A673 (cell line): Measurements from ENCODE around the gene HRH1.

ENCODE experiments used
- CTCF ChIP-seq: fragments of 300-800, 200-600 bp; sonication (generic); conservative IDR thresholded peaks from 2 replicates; pipeline ENCODE4 v1.5.1; 2017; ENCODE audit warnings: low read depth, mild to moderate bottlenecking, antibody characterized with exemption, low read length, moderate library complexity, mixed read lengths
- EZH2 ChIP-seq: fragments of 200-600 bp; sonication (generic); IDR thresholded peaks from 2 replicates; pipeline ENCODE4 v1.6.1; 2017; ENCODE audit warnings: borderline replicate concordance, low read depth, mild to moderate bottlenecking, mixed read lengths, antibody characterized with exemption, low read length; ENCODE audit not compliant: poor library complexity, severe bottlenecking

GRCh38 chr3:11145888-11146287, 8.4 kb upstream of the HRH1 start:
- TF ChIP-seq CTCF (no peak), EZH2 (no peak)
